WTC11 (cell line): ENCODE data around the gene MOB3A. TPM values are rescaled to one million over a fixed set of nuclear protein-coding genes. Genes with fewer than 3 reads are reported as not detected.

Experiments
- AFF4 ChIP-seq: sonication (generic); formaldehyde crosslinking; IDR thresholded peaks from 2 replicates; pipeline ENCODE4 v1.8.1; 2023; ENCODE audit warnings: mild to moderate bottlenecking, missing genetic modification reagents, borderline replicate concordance
- AR ChIP-seq: fragments of 250-450 bp; sonication (Bioruptor Pico); IDR thresholded peaks from 2 replicates; pipeline ENCODE4 v1.9.0; 2021; ENCODE audit warnings: mild to moderate bottlenecking
- ATF2 ChIP-seq: sonication (generic); formaldehyde crosslinking; IDR thresholded peaks from 2 replicates; pipeline ENCODE4 v1.8.1; 2022; ENCODE audit warnings: low read depth, missing genetic modification reagents, borderline replicate concordance
- CDX4 ChIP-seq: fragments of 250-450 bp; sonication (Bioruptor Pico); IDR thresholded peaks from 2 replicates; pipeline ENCODE4 v1.9.0; 2021; ENCODE audit warnings: moderate library complexity, mild to moderate bottlenecking, inconsistent platforms, borderline replicate concordance
- E2F4 ChIP-seq: sonication (generic); formaldehyde crosslinking; IDR thresholded peaks from 2 replicates; pipeline ENCODE4 v1.8.1; 2022; ENCODE audit warnings: low read depth, mild to moderate bottlenecking, moderate library complexity, missing genetic modification reagents, borderline replicate concordance
- EMX1 ChIP-seq: fragments of 250-450 bp; sonication (Bioruptor Pico); IDR thresholded peaks from 2 replicates; pipeline ENCODE4 v1.8.0; 2021; ENCODE audit warnings: mild to moderate bottlenecking
- ERG ChIP-seq: fragments of 250-450 bp; sonication (Bioruptor Pico); IDR thresholded peaks from 2 replicates; pipeline ENCODE4 v1.8.0; 2021; ENCODE audit warnings: mild to moderate bottlenecking
- FOXK1 ChIP-seq: sonication (generic); formaldehyde crosslinking; IDR thresholded peaks from 2 replicates; pipeline ENCODE4 v1.8.0; 2022; ENCODE audit warnings: mild to moderate bottlenecking, moderate library complexity, missing genetic modification reagents
- GABPB1 ChIP-seq: sonication (generic); formaldehyde crosslinking; IDR thresholded peaks from 2 replicates; pipeline ENCODE4 v1.8.1; 2023; ENCODE audit warnings: mild to moderate bottlenecking, missing genetic modification reagents
- KAT7 ChIP-seq: sonication (generic); formaldehyde crosslinking; IDR thresholded peaks from 2 replicates; pipeline ENCODE4 v1.8.1; 2023; ENCODE audit warnings: missing genetic modification reagents, mild to moderate bottlenecking, borderline replicate concordance
- MLX ChIP-seq: sonication (generic); formaldehyde crosslinking; IDR thresholded peaks from 2 replicates; pipeline ENCODE4 v1.8.1; 2023; ENCODE audit warnings: mild to moderate bottlenecking, missing genetic modification reagents, moderate library complexity
- NFATC4 ChIP-seq: fragments of 250-450 bp; sonication (Bioruptor Pico); IDR thresholded peaks from 2 replicates; pipeline ENCODE4 v1.9.0; 2021; ENCODE audit warnings: mild to moderate bottlenecking
- NFE2L1 ChIP-seq: sonication (generic); formaldehyde crosslinking; IDR thresholded peaks from 2 replicates; pipeline ENCODE4 v1.8.1; 2023; ENCODE audit warnings: missing genetic modification reagents
- NFYB ChIP-seq: sonication (generic); formaldehyde crosslinking; conservative IDR thresholded peaks from 2 replicates; pipeline ENCODE4 v1.8.0; 2022; ENCODE audit warnings: low read depth, missing genetic modification reagents
- NR1H2 ChIP-seq: sonication (generic); formaldehyde crosslinking; IDR thresholded peaks from 2 replicates; pipeline ENCODE4 v1.9.0; 2021; ENCODE audit warnings: mild to moderate bottlenecking, moderate library complexity, missing genetic modification reagents
- NR3C1 ChIP-seq: sonication (generic); formaldehyde crosslinking; conservative IDR thresholded peaks from 2 replicates; pipeline ENCODE4 v1.8.1; 2023; ENCODE audit warnings: low read depth, mild to moderate bottlenecking, missing genetic modification reagents
- SOX15 ChIP-seq: fragments of 250-450 bp; sonication (Bioruptor Pico); IDR thresholded peaks from 2 replicates; pipeline ENCODE4 v1.9.0; 2021; ENCODE audit warnings: mild to moderate bottlenecking
- SP1 ChIP-seq: sonication (generic); formaldehyde crosslinking; conservative IDR thresholded peaks from 2 replicates; pipeline ENCODE4 v1.8.1; 2022; ENCODE audit warnings: missing genetic modification reagents
- TP53 ChIP-seq: sonication (generic); formaldehyde crosslinking; IDR thresholded peaks from 2 replicates; pipeline ENCODE4 v1.8.1; 2023; ENCODE audit warnings: mild to moderate bottlenecking, missing genetic modification reagents
- USF2 ChIP-seq: sonication (generic); formaldehyde crosslinking; IDR thresholded peaks from 2 replicates; pipeline ENCODE4 v1.8.1; 2023; ENCODE audit warnings: mild to moderate bottlenecking, missing genetic modification reagents, moderate library complexity
- ZBTB21 ChIP-seq: sonication (generic); formaldehyde crosslinking; IDR thresholded peaks from 2 replicates; pipeline ENCODE4 v1.8.1; 2023; ENCODE audit warnings: mild to moderate bottlenecking, missing genetic modification reagents, borderline replicate concordance
- ZBTB43 ChIP-seq: sonication (generic); formaldehyde crosslinking; IDR thresholded peaks from 2 replicates; pipeline ENCODE4 v1.8.1; 2023; ENCODE audit warnings: mild to moderate bottlenecking, missing genetic modification reagents
- ZNF121 ChIP-seq: sonication (generic); formaldehyde crosslinking; IDR thresholded peaks from 2 replicates; pipeline ENCODE4 v1.8.0; 2023; ENCODE audit warnings: missing genetic modification reagents
- total RNA-seq: library from RNA; stranded (reverse); gene quantifications from 3 replicates; pipeline ENCODE4 v1.2.3, GENCODE V29; 2021

Gene MOB3A
- total RNA-seq, 1 experiment from 2014 or later, result 8.1 TPM

GRCh38 chr19:2061495-2062388 is 34.4 kb downstream of the MOB3A start (continued):
- TF ChIP-seq KAT7 (no peak), CDX4 (no peak), ZBTB21 (no peak), NR3C1 (no peak), NFE2L1 (CRISPR knock-in tag) (no peak), MLX (no peak), ZBTB43 (no peak), NFATC4 (CRISPR knock-in tag) (no peak), AFF4 (CRISPR knock-in tag) (no peak), E2F4 (CRISPR knock-in tag) (0 out of 2 replicates have a peak, but pooled peaks have one; percentile 36), GABPB1 (CRISPR knock-in tag) (peak; percentile 65), EMX1 (CRISPR knock-in tag) (no peak), USF2 (CRISPR knock-in tag) (no peak), FOXK1 (CRISPR knock-in tag) (peak; percentile 74; the same call in 1 of the 2 replicates), ERG (no peak), ATF2 (CRISPR knock-in tag) (no peak), AR (CRISPR knock-in tag) (no peak), TP53 (CRISPR knock-in tag) (no peak), SOX15 (CRISPR knock-in tag) (no peak), NFYB (CRISPR knock-in tag) (peak; percentile 59), NR1H2 (CRISPR knock-in tag) (no peak), ZNF121 (CRISPR knock-in tag) (no peak), SP1 (peak; percentile 80)
